Cortex of kidney (tissue), 1 donor: ENCODE data around the gene CD28.
"Not testable (repeated sequence)": the region's sequence is repeated elsewhere in the genome, so short reads cannot be mapped to it uniquely, and the experiment has no call there.

Experiments
- DNase-seq: peaks from one replicate; lab custom pipeline; 2025; lab: John Stamatoyannopoulos, UW

The CD28 gene

DNA sequence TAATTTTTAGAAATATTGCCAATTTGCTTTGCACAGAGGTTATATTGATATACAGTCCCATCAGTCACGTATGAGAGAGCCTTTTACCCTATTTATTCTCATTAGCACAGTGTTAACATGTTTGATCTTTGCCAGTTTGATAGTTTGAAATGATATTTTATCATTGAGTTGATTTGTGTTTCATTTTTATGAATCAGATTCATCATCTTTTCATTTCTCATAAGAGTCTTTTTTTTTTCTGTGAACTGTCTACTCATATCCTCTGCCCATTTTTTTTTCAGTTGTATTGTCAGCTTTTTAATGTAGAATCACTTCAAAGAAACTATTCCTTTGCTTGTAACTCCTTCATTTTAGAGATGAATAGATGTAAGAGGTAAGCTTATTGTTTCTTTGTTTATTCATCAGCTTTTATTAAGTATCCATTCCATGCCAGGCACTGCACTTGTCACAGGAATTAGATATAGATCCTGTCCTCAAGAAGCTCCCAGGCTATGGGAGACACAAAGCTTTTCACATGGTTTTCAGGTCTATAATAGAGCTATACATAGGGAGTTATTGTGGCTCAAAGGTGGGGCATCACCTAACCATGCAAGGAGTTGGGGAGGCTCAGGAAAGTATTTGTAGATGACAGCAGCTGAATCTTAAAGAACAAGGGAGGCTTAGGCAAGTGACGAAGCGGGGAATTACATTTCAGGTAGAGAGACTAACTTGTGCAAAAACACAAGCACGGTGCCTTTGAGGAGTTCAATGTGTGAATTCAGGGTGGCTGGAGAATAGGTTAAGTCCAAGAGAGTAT, 42.1 kb downstream of the CD28 start:
- no peak for DNase-seq

DNA sequence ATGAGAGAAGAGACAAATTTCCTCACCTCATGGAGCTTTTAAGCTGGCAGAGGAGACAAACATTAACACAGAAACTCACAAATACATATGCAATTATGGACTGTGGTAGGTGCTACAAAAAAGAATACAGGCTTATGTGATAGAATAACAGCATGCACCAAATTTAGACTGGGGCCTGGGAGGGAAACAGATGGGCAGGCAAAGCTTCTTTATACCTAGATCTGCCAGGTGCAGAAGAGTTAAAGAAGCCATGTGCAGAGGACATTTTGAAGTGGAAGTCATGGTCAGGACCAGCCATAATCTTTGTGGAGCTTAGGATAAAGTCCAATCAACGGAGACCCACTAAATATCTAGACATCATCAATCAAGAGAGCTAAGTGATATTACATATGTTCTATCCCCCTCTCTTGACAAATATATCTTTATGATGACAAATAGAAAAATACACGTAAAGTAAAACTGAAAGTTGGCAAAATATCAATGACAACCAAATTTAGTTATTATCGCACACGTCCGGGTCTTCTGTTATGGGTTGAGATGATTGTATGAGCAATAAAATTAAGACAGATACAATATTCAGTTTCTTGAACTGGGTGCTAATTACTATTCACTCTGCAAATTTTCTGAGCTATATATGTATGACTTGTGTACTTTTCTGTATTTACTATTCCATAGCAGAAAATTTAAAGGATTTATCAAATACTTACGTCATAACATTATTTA, 44.1 kb downstream of the CD28 start:
- no peak for DNase-seq

DNA sequence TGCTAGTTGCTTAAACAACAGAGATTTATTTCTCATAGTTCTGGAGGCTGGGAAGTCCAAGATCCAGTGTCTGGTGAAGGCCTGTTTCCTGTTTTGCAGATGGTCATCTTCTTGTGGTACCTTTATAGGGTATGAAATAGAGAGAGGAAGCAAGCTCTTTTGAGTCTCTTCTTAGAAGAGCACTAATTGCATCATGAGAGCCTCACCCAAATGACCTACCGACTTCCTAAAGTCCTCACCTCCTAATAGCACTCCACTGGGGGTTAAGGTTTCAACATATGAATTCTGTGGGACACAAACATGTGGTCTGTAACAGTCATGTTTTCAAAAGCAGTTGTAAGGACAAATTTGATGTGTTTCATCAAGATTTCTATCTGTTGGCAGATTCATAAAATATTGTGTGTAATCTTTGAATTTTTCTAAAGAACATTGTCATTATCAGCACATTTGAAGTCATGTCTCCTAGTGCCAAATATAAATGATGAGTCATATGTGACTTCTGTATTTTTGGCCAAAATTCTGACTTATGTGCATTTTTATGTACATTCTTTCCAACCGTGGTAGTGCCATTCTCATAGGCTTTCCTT, 45.3 kb downstream of the CD28 start:
- DNase-seq: no peak

DNA sequence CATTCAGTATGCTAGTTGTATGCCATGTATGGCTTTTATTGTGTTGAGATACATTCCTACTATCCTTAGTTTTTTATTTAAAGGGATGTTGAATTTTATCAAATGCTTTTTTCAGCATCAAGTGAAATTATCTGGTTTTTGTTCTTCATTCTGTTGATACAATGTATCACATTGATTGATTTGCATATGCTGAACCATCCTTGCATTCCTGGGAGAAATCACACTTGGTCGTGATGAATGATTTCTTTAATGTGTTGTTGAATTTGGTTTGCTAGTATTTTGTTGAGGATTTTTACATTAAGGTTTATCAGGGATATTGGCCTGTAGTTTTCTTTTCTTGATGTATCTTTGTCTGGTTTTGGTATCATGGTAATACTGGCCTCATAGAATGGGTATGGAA, 49.7 kb downstream of the CD28 start:
- no peak for DNase-seq

DNA sequence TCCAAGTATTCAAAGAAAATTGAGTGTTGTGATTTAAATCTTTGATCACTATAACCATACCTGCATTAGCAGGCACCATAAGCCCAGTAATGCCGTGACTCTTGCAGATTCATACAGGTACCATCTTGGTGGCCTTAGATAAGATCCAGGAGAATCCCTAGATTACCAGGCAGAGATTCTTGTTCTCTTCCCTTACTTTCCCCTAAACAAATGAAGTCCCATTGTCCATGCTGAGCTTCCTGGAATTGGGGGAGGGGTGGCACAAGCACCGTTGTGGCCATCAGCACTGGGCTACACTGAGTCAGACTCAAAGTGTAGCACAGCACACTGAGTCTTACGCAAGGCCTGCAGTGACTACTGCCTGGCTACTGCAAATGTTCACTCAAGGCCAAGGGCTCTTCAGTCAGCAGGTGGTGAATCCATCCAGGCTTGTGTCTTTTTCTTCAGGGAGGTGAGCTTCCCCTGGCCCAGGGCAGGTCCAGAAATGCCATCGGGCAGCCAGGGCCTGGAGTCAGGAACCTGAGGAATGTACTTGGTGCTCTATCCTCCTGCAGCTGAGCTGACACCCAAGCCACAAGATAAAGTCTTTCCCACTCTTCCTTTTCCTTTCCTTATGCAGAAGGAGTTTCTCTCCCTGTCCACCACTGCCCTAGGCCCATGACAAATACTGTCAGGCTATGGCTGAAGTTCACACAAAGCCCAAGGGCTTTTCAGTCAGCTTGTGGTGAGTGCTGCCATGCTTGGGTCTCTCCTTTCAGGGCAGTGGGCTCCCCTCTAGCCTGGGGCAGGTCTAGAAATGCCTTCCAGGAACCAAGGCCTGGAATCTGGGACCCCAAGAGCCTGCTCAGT, 52.6 kb downstream of the CD28 start:
- DNase-seq: no peak

DNA sequence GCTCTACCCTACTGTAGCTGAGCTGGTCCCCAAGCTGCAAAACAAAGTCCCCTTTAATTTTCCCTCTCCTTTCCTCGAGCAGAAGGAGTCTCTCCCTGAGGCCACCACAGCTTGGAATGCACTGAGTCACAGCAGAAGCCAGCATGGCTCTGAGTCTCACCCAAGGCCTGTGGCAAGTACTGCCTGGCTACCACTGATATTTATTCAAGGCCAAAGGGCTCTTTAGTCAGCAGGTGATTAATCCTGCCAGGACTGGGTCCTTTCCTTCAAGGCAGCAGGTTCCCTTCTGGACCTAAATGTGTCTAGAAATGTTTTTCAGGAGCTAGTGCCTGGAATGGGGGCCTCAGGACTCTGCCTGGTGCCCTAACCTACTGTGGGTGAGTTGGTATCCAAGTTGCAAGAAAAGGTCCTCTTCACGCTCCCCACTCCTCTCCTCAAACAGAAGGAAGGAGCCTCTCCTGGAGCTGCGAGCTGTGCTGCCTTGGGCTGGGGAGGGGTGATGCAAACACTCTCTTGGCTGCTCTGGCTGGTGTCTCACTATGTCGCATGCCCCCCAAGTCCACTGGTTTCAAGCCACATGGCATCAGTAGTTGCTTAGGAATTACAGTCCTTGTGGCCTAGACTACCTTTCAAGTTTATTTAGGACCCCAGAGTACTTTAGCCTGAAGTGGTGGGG, 53.4 kb downstream of the CD28 start:
- DNase-seq: no peak

DNA sequence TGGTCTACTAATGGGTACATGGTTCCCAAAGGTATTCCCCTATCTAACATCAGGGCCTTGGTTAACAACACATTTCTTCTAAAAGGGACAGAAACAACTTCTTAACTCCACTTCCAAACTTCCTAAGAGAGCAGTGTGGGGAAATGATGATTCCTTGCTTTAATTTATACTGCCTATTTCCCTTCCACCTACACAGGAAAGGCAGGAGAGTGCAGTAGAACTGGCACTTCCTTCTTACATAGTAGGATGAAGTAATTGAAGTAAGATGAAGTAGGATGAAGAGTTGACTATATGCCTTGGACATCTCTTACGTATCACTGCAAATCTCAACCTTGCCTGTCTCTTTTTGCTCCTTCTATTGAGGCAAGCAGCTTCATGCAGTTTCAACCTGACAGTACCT, 54.7 kb downstream of the CD28 start:
- DNase-seq: no peak

DNA sequence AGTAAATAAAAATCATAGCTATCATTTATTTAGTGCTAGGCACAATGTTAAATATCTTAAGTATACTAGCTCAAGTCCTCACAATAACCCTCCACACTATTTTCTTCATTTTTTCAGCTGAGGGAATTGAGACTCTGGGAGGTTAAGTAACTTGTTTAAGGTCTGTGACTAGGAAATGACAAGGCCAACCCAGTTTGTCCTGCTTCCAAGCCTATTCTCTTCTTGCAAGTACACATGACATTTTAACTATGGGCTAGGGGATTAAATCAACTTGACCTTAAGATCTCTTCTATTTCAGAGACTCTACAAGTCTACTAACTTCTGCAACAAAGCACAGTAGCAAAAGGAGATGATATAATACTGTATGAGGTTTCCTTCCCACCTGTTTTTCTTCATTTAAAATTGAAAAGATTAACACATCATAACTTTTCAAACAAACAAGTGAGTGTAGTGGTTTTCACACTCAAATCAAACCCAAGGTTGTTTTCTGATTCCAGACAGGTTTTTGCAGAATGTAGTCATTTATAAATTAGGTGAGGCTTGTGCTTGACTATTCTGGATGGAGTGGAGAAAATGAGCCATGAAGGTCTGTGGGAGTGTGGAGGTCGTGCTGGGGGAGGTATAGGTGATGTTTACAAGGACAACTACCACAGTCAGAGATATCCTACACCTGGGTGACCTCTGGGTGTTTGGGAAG, 57.0 kb downstream of the CD28 start:
- DNase-seq: no peak

DNA sequence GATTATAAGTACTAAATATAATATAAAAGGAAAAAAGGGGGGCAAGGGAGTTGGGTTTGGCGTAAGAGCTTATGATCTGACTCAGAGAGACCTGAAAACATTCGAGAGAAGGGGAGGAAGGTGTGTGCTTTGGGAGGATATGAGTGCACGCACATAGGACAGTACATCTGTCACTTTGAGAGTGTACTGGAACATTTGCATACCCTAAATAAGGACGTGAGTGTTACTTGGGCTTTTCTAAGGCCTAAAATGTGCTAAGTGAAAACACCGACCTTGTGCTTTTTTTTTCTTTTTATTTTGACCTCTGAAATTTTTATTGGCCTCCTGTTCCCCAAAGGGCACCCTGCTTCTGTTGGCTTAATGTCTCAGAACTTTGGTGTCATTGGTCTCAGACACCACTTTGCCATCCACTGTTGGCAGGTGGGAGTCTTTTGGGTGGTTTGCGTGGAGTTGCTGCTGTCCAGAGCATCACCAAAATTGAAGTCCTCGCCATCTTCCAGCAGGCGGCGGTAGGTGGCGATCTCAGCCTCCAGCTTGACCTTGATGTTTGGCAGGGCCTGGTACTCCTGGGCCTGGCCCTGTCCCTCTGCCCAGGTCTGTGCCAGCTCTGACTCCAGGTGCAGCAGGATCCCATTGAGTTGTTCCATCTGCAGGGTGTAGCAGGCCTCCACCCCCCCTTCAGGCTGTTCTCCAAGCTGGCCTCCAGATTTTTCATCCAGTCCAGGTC, 57.7 kb downstream of the CD28 start:
- no peak for DNase-seq

DNA sequence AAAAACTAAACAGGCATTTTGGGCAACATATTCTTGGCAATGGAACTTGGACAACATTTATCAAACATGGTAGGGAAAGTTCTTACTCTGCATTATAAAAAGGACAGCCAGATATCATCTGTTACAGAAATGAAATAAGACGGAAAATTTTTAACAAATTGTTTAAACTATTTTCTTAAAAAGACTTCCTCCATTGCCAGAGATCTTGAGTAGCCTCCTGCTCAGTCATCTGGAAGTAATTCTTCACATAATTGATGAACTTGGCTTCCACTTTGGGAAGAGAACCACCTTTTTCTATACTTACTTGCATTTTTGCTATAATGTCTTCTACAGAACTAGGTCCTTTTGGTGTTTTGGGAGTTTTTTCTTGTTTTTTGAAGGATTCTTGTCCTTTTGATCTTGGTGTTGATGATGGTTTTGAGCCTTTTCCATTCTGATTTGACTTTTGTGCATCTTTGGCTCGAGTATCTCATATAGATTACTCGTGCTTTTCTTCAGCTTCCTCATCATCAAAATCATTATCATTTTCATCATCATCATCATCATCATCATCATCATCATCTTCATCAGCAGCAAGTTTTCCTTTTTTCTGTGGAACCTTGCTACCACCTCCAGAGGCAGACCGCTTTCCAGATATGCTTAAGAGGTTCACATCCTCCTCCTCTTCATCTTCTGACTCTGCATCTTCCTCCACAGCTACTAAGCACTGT, 66.2 kb downstream of the CD28 start:
- no peak for DNase-seq

DNA sequence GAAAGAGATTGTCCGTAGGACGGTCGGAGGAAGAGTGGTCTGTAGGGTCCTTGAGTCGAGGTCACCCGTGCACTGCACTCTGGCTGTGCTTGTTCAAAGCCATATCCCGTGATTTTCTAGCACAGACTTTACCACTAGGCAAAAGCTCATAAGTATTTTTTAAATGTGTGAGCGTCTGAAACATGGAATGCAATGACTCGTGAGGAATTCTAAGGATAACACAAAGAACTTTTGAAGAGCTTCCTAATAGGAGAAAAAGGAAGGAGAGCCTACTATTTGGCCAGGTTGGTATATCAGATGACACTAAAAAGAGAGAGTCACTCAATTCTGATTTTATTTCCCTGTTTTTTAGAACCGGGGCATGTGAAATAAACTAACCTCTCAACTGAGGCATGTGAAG, 68.3 kb downstream of the CD28 start:
- no peak for DNase-seq

DNA sequence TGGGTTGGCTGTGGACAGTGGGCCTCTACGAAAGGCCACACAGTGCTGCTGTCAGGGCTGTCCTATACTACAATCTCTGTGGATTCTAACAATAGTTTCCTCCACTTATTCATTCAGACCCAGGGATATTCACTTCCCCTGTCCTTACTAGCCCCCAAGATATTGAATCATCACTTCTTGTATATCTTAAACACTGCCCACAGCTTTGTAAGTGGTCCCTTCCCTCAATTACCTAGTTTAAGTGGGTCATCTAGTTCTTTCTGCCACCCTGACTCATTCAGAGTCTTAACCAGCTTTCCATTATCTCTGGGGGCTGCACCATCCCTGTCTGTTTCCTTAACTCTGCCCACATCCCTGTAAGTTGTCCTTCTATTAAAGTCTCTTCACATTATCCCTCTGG, 69.2 kb downstream of the CD28 start:
- no peak for DNase-seq

DNA sequence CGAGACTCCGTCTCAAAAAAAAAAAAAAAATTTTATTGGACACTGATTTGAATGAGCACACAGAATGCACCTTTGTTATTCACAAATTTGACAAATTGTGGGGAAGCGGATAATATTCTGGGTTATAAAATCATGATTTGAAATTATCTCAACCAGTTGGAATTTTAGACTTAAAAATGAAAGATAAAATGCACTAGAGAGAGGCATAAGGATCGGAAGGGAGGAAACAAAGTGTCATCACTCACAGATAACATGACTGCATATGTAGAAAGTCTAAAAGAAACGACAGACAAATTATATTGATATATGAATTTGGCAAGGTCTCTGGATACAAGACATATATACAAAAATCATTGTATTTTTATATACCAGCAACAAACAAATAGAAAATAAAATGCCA, 70.6 kb downstream of the CD28 start:
- DNase-seq: no peak

DNA sequence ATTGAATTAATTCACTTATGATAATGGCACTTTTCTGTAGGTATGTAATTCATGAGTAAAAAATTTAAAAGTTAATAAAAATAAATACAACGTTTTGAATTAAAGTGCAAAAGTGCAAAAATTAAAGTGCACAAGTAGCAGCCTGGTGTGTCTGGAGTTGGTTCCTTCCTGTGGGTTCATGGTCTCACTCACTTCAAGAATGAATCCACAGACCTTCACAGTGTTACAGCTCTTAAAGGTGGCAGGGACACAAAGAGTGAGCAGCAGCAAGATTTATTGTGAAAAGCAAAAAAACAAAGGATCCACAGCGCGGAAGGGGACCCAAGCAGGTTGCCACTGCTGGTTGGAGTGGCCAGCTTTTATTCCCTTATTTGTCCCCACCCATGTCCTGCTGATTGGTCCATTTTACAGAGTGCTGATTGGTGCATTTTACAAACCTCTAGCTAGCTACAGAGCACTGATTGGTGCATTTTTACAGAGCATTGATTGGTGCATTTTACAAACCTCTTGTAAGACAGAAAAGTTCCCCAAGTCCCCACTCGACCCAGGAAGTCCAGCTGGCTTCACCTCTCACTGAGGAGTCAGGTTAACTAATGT, 73.1 kb downstream of the CD28 start:
- DNase-seq: not testable (repeated sequence)

DNA sequence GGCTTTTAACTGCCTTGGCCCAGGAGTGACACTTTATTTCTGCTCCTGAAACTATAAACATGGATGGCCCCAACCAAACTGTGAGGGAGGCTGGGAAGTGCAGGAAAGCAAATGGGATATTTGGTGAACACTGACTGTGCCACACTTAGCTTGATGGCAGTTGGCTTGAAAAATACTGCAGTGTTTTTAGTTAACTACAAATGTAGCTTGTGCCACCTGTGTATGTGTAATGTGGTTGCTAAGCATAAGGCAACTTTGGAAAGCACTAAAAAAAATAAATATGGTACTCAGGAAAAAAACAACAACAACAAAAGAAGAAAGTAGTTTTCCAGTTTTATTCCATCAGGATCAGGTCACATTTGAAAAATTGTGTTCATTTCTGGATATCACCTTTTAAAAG, 73.8 kb downstream of the CD28 start:
- DNase-seq: no peak

DNA sequence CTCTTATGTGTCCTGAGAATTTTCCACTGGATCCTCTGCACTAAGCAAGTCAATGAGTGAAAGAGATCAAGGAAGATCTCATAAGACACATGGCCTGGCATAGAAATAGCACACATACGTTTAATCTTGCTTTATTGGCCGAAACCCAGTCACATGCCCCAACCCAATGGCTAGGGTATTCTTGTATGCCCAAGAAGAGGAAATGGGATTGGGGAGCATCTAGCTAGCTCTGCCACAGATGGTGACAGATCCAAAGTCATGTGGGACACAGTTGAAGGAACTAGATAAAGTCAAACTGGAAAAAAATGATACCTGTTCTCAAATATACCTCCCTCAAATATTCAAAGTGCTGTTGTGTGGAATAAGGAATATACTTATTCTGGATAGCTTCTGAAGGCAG, 74.7 kb downstream of the CD28 start:
- DNase-seq: no peak

DNA sequence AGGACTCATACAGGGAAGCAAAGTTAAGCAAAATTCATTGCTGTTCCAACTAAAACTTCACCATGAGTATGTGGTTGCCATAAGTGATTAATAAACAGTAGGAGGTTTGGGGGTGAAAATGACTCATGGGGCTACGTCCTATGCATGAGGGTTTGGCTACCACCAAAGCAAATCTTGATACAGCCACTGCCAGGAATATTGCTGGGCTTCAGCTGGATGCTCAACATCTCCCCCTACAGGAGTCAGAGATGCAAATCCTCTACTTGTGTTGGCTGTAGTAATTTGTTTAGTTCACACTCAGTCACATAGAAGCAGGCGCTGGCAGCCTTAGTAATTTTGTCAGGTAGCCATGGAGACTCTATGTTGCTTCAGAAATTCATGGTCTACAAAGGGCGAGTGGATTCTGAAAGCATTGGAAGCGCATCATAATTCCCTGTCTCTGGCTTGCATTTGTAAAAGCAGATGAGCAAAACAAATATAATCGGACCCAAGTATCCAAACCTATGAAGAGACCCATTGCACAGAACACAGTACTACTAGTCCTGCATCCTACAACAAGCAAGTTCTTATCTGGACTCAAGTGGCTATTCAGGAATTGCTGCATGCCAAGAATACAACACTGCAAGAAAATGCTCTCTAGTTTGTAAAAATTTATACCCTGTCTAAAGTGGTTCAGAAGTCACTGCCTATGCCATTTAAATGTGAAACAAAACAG, 76.0 kb downstream of the CD28 start:
- no peak for DNase-seq

DNA sequence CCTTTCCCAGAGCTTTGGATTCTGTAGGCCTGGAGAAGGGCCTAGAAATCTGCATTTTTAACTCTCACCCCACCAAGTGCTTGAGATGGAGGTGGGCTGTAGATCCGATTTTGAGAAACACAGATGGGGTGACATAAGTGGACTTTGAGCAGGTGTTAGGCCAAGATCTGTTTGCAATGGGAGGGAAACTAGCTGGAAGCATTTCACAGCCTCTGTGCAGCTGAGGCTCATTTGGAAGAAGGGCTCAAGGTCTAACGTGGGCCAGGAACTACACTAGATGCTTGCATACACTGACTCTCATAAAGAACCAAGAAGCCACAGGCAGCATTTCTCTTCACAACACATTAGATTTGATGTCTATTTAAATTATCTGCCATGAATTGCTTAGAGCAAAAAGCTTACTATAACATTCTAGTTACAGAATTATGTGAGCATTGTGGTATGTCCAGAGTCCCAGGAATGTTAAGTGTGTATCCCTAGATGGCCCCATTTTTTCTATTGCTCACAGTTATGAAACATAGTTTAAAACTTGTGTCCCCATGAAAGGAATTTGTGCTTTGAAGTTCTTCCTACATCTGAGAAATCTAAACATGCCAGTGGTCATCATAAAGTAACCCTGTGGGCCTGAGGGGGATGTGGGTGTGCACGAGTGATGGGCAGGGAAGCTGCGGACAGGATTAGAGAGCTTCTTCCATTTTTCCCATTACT, 77.2 kb downstream of the CD28 start:
- DNase-seq: no peak
